Activated naive CD8-positive, alpha-beta T cell treated with anti-CD3 and anti-CD28 coated beads, Interleukin-2, amount 50 U/mL, for 16 hours (primary cell): Measurements from ENCODE around the gene ASXL1.

Source experiments
- DNase-seq: peaks from one replicate; pipeline ENCODE4 v3.0.0-alpha.2; 2020; ENCODE audit warnings: low read depth, low spot score

The ASXL1 gene

DNA sequence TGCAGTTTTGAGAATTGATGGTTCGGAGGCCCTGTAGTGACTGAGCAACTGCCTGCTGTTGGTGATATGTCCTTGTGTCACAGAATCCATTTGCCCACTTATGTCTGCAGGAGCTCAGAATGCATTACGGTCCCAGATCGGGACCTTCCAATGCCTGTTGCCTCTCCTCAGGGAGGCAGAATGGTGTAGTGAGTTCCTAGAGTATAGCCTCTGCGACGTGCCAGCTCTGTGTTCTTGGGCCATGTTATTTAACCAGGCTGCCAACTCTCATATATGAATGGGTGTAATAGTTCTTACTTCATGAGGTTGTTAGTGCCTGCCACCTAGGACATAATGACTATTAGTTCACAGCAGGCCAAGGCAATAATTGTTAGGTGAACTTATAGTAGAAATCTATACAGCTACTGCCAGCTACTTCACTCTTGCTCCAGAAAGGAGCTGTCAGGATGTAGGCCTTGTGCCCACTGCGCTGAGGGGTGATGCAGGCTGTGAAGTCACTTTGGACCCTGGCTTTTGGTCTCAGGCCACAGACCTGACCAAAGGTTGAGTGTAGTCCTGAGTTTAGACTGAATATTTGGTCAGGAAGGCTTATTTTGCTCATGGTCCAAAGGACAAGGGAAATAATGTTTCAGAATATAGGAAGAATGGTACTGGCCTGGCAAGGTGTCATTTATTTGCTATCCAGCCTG, 82.1 kb downstream of the ASXL1 start:
- DNase-seq = no peak

DNA sequence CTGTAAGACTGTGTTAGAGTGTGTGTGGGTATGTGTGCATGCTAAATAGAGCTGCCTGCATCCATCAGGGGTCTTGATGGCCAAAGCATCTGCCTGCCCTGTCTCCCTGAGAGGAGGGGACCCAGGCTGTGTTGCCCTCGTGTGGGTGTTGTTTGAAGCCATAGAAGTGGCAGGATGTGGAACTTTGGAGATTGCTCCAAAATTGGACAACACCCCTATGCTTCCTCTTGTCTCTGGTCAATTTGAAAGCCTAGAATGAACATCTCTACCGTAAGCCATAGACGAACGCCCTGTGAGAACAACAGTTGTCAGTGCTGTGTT, 82.6 kb downstream of the ASXL1 start:
- DNase-seq = no peak

DNA sequence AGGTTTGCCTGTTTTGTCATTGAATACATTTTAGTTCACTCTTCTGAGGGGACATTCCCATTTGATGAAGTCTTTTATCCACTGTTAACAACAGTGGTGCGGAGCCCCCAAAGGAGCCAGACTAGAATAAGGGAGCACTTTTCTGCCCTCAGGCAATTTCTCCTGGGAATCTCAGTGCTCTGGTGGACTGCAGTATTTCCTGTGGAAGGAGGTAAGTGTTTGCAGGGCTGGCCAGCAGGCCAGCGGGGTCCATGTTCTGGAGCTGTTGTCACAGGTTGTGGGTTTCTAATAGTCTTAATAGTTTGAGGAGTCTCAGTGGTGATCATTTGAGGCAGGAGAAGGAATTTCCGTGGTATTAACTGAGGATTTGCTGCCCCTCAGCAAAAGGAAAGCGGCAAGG, 83.5 kb downstream of the ASXL1 start:
- DNase-seq = no peak

DNA sequence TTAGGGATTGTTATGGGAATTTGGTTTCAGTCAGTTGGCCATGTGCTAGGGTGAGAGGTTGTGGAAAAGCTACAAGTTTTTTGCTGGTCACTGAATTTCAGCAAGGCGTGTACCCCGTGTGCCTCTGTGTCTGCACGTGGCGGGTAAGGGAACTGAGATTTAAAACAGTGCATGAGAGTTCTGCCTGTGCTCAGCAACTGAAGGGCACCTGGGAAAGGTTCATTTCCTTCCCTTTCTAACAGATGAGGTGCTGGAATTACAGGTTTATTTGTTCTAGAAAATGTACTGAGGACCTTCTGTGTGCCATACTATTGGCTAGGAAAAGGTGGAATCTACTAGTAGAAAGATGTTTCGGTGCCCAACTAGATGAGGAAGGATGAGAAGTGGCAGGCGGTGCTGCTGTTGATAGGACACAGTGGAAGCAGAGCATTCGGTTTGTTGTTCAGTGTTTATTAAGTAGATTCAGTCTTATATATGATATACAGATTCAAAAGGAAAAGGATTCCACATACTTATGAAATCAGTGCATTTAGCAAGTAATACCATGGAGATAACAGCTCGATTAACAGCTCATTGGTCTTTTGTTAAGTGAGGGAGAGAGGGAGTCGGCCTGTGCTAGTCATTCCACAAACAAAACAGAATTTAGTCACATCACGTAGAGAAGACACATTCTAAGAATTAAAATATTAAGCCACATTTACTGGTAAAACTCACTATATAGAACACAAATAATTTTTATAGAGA, 84.7 kb downstream of the ASXL1 start:
- no peak for DNase-seq

DNA sequence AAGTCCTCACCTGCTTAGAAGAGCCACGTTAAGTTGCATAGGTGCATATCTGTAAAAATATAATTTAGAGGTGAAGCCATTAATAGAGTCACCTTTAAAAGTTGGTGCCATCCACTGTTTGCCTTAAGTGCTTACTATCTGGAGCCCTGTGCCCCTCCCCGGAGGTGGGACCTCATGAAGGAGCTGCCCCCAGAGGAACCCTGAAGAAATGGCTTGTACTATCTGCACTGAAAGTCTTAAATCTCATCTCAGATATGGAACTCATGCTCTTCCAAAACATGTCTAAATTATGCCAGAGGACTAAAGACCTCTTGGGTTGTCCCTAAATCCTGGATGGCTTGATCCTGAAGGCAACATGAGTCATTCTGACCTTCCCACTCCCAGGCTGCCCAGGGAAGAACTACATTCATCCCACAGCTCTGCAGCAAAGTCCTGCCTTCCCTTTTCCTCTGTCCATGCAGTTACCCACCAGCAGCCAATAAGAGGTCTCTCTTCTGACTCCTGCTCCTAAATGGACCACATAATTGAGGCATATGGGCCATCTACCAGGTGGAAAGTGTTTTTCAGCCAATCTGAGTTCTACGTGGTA, 85.3 kb downstream of the ASXL1 start:
- no peak for DNase-seq

DNA sequence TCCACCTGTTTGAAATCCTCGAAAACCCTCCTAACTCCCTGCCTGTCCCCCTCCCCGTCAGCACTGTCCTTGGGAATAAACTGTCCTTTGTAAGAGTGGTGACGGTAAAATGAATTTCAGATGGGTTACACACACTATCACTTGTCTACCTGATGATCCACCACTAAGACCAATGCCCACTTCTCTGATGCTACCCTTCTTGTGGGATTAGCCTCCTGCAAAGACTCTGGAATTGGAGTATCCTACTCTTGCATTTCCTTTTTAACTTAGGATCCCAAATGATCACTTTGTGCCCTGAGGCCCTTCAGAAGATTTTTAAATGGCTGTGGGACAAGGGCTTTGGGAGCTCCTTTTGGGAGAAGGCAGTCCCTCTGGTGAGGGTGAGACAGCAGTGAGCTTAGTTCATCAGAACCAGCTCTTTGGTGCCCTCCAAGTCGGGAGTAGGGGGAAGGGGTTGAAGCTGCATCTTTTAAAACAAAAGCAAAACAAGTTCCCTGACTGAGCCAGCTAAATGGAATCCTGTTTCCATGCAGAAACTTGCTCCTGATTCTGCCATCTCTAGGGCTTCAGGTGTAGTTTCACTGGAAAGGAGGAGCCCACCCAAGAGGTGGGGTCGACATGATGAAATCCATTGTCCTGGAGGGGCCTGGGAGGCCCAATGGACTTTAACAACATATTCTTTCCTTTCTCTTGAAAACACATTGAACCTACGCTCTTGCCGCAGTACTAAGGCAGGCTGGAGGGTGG, 86.5 kb downstream of the ASXL1 start:
- no peak for DNase-seq

DNA sequence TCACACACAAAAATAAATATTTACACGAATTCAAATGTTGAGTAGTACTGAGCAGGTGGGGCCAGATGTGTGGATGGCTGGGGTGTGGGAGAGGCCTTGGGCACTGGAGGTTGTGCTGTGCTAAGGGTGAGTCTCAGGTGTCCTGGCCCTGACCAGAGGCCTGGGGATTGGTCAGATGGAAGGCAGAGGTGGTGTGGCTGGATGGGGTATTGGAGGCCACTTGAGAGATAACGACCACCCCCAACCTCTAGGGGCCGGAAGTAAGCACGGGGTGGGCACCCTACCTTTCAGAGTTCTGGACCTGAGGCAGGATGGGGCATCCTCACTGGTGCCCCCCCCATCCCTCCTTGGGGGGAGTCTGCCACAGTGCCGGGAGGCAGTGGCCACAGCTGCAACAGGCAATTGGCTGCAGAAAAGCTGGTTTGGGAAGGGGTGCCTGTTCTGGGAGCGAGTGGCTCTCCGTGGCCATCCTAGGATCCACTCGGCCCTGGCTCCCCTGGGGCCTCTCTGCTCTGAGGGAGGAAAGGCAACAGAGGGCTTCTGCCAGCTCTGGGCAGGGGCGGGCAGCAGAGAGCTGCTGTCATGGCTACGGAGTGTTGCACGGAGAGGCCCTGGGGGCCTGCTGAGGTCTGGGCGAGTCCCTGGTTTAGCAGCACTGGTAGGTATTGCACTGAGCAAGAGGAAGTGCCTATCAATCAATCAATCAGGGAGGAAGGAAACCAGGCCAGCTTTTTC, 87.6 kb downstream of the ASXL1 start:
- DNase-seq = no peak

DNA sequence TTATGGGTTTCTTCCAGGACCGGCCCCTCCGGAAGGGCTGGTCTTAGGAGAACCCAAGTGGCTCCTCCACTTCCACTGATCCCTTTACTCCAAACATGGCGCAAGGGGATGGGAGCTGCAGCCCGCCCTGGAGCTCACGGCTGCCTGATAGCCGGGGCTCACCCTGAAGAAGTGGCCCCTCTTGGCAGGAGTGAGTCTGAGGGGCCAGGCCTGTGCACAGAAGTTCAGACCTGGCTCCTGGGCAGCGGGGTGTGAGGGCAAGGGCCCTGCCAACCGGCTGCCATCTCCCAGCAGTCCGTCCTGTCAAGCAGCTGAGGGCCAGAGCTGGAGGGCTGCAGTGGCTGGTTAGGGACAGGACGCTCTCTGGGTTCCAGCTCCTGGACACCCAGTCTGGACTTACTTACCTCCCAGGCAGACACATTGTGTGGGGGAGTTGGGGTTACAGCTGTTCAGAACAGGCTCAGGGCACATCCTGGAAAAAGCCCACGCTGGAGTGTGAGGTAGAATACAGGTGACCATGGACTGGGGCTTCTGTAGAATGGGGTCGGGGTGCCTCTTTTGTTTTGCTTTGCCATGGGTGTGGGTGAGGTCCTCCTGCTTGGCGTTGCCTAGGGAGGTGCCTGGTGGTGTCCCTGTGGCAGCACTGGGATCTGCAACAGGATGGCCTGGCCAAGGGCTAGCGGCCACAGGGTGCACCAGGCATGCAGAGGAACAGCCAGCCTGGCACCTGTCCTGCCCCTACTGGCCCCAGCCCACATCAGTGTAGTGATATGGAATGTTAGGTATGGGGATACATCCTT, 88.4 kb downstream of the ASXL1 start:
- DNase-seq = no peak

DNA sequence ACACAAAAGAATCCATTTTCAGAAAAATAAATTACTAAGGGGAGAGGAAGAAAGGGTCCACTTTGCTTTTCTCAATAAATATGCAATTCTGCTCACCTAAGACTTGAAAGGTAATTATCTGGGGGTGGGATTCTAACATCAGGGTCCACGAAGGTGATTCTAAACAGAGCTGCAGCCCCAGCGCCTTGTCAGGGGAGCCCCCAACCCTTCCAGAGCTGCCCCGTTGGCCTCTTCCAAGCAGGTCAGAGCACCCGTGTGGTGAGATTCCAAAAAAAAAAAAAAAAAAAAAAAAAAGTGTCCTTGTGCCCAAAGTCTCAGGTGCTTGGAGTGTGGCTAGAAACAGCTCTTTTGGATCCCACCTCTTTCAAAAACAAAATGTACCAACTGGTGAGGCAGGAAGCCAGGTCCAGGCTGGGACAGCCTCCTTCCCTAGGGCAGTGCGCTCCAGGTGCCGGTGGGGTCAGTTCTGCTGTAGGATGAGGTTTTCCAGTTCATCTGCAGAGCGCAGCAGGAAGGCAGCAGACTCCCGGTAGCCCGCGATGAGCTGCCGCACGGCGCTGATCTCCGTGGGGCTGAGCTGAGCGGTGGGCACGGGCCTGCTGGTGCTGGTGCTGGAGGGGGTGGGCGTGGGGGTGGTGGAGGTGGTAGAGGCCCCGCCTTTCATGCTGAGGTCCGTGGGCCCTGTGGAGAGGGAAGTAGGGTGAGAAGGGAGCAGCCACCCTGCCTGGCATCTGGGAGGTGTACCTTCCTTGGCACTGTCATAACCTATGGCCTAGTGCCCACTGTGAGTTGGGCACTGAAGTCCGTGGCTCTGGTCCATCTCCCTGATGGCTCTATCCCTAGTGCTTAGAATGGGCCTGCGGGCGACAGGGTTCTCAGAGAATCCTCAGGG, 89.3 kb downstream of the ASXL1 start:
- DNase-seq = no peak

DNA sequence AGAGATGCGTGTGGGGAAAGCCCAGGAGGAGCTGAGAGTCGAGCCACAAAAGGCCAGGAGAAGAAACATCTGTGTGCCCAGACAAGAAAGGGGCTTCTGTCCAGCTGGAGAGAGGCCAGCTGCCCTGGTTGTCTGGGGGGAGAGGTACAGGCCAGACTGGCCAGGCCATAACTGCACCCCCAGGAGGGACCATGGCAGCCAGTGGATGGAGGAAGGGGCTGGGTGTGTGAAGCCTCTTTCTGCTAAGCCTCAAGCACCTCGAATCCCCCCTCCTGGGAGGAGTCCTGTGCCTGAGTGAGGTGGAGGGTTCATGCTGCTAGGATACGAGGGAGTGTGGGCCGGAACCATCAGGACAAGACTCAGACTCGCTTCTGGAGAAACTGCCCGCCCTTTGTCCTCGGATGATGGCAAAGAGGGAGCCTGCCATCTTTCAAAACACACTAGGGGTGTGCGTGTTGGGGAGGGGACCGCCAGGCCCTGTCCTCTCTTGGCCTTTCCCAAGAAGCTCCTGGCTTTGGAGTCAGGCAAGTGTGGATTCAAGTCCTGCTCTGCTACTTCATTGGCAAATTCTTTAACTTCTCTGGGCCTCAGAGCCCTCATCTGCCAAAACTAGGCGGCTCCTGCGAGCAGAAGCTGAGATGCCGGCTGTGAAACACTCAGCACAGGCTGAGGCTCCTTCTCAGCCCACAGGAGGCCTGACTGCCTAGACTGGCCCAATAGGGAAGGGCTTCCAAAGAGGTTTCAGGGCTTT, 90.3 kb downstream of the ASXL1 start:
- no peak for DNase-seq

DNA sequence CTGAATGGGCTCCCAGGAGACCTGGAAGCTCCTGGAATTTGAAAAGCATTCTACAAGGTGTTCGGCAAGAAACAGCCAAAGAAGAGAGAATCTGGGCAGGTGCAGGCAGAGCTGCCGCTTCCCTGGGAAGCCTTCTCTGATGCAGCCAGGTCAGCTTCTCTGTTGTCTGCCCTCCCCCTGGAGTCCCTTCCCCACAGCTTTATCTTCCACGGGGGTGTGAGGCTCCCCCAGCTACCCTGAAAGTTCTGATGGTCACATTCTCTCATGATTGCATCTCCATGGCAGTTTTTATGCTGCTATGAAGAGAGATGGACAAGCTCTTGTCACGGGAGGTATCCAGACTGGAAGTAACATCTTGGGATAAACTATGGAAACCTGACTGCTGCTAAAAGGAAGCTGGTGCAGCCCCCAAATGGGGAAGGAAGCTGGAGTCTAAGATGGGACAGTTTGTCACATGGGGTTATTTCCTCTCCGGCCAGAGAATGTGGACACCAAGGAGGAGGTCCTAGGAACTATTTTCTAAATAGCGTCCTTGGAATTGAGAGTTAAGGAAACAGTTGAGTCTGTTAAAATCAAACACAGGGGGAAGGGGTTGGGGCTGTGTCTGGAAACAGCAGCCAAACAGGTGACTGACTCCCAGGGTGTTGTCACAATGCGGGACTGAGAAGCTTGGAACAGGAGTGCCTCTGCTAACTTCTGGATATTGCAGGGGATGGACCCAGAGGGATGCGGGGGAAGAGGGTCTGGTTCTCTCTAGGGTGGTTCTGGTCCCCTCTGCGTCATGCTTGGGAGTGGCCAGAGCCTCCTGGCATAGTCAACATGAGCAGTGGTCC, 91.1 kb downstream of the ASXL1 start:
- DNase-seq = no peak

DNA sequence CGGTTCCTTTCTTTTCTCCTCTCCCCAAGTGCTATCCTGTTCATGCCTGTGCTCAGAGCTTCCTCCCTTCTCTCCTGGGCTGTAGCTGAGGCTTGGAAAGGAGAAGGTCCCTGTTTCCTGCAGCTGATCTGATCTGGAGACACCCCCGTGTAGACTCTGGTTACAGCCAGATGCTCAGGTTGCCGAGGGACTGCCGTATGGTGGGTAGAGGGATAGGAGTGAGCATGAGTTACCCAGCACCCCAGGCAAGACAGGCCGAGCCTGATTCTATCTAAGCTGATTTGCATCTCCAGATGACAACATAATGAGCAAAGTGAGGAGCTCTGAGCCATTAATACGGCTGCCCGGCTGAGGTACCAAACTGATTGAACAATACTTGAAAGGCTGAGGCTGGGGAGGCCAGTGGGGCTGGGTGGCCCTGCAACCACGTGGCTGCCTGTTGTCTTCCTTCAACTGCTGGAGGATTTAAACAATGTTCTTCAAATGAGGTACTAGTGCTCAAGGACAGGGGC, 91.8 kb downstream of the ASXL1 start:
- no peak for DNase-seq

DNA sequence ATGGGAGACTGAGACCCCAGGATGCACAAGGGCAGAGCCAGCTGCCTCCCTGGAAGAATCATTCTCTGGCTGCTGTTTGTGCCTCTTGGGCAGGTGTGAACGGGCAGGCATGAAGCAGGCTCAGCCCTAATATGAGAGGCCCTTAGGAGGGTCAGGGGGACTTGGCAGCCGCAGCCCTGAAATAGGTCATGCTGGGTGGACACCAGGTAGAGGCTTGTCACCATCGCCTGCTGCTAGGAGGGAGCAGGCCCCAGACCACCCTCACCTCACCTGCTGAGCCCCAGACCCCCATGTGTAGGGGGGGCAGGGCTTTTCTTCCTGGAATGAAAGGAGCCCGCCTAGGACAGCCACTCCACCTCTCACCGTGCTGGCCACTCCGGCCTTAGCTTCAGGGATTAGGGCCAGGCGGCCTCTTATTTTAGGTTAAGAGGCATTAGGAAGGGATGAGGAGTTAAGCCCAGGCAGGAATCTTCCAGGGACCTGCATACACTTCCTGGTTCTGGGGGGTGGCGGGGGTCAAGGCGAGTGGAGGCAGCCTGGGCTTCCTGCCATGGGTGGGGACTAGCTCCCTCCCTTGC, 92.4 kb downstream of the ASXL1 start:
- no peak for DNase-seq

DNA sequence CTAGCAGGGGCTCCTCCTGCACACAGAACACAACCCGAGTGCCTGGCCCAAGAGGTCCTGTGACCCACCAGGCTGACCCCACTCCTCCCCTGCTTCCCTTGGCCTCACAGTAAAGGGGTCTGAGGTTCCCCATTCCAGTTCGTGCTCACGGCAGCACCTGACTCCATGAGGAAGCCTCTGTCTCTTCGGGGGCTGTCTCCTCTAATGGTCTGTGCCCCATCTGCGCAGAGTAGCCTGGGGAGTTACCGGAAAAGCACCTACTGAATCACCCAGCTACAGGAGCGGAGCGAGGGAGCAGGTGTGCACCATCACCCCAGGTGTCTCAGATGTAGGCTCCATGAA, 93.2 kb downstream of the ASXL1 start:
- no peak for DNase-seq

DNA sequence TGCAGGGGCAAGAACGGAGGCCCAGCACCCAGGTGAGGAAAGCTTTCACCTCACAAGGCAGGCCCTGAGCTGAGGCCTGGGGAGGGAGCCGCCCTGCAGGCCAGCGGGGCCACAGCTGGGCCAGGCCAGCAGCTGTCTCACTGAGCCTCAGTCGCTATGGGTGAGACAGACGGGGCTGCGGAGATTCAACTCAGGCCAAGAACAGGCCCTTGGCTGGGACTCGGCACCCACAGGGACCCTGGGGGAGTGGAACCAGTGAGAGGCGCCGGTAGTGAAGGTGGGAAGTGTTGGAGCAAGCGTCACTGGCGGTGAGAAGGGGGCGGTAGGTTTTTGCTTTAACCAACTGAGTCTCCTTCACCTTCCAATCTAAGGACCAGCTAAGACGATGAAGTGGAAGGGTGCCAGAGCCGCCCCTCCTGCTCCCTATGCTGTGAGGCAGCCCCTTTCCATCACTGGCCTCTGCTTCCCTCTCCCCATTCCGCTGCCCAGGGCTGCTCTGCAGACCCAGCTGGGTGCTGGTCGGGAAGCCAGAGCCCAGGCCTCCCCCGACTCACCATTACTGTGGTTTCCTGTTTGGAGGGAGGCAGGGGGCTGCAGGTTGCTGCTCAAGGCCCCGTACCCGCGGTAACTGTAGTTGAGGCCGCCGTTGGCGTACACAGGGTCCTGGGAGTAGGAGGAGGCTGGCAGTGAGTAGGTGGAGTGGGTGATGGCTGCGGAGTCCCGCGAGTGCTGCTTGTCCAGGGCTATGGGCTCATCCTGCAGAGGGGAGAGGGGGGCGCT, 93.7 kb downstream of the ASXL1 start:
- DNase-seq = no peak

DNA sequence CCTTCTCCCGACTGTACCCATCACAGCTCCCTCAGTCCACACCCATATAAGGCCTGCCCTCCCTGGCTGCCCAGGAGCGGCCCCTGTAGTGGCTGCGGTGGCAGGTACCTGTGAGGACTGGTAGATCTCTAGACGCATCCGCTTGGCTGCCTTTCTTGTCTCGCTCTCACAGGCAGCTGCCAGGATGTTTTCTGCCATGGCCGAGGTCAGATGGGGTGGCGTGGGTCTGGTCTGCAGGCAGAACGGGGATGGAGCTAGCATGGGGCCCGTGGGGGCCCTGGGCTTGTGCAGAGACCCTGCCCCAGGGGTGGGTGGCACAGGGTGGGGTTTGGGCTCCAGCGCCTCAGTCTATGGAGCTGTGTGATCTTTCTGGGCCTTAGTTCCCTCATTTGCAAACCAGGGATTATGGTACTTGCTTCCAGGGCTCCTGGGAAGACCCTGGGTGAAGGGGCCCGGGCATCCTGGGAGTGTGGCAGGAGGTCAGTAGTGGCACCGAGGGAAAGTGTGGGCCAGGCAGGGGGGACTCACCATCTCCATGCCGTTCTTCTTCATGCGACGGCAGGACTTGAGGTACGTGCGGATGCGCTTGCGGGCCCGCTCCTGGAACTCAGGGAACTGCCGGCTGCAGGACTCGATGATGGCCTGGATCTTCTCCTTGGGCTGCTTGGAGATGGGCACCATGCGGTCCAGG, 94.8 kb downstream of the ASXL1 start:
- no peak for DNase-seq
